Measurements from ENCODE around the gene PSME2. TPM values are rescaled to one million over a fixed set of nuclear protein-coding genes. Genes with fewer than 3 reads are reported as not detected.

The PSME2 gene
- total RNA-seq, 1 donor from 2014 or later: 44.6 TPM

Other genes with a start within 250 kb of the PSME2 start
- 31.2 and 36.6 TPM in 2 replicates for gene DHRS4, start 192.8 kb downstream of the PSME2 start, total RNA-seq
- 9.0 and 16.8 TPM in 2 replicates for gene DHRS4L2, start 157.7 kb downstream of the PSME2 start, total RNA-seq
- 0.16 TPM in 1 of 2 replicates, not detected in the other for gene CARMIL3, start 94.6 kb downstream of the PSME2 start, total RNA-seq
- gene CPNE6, start 75.0 kb downstream of the PSME2 start, total RNA-seq: not detected in 2 replicates
- gene PCK2, start 52.3 kb downstream of the PSME2 start, total RNA-seq: 32.7 and 43.4 TPM in 2 replicates
- gene DCAF11, start 31.8 kb downstream of the PSME2 start, total RNA-seq: 27.5 and 28.7 TPM in 2 replicates
- gene NRL, start 31.7 kb downstream of the PSME2 start, total RNA-seq: 0.32 TPM in 1 of 2 replicates, not detected in the other
- gene FITM1, start 16.0 kb downstream of the PSME2 start, total RNA-seq: 0.32 TPM in 1 of 2 replicates, not detected in the other
- gene PSME1, start 10.4 kb downstream of the PSME2 start, total RNA-seq: 151 and 174 TPM in 2 replicates
- 14.4 and 27.4 TPM in 2 replicates for gene EMC9, start 5.0 kb downstream of the PSME2 start, total RNA-seq
- 24.2 and 25.6 TPM in 2 replicates for gene RNF31, start 888 bp upstream of the PSME2 start, total RNA-seq
- 34.2 and 65.2 TPM in 2 replicates for gene IRF9, start 14.7 kb upstream of the PSME2 start, total RNA-seq
- 2.9 TPM in 1 of 2 replicates, not detected in the other for gene REC8, start 25.5 kb upstream of the PSME2 start, total RNA-seq
- 24.2 and 39.0 TPM in 2 replicates for gene IPO4, start 42.2 kb upstream of the PSME2 start, total RNA-seq
- gene TM9SF1, start 48.8 kb upstream of the PSME2 start, total RNA-seq: 71.5 and 84.7 TPM in 2 replicates
- gene TSSK4, start 59.1 kb upstream of the PSME2 start, total RNA-seq: not detected in 2 replicates
- 34.7 TPM in 2 replicates for gene CHMP4A, start 66.9 kb upstream of the PSME2 start, total RNA-seq
- gene MDP1, start 69.5 kb upstream of the PSME2 start, total RNA-seq: 6.7 and 9.2 TPM in 2 replicates
- gene NEDD8, start 85.8 kb upstream of the PSME2 start, total RNA-seq: 140 and 176 TPM in 2 replicates
- gene GMPR2, start 86.3 kb upstream of the PSME2 start, total RNA-seq: 41.7 and 96.7 TPM in 2 replicates
- 42.1 and 42.6 TPM in 2 replicates for gene TINF2, start 96.0 kb upstream of the PSME2 start, total RNA-seq
- 0.16 and 0.72 TPM in 2 replicates for gene TGM1, start 116.6 kb upstream of the PSME2 start, total RNA-seq
- 25.9 and 39.9 TPM in 2 replicates for gene RABGGTA, start 125.0 kb upstream of the PSME2 start, total RNA-seq
- 11.3 and 19.0 TPM in 2 replicates for gene DHRS1, start 153.2 kb upstream of the PSME2 start, total RNA-seq
- gene NOP9, start 153.2 kb upstream of the PSME2 start, total RNA-seq: 12.6 and 13.9 TPM in 2 replicates
- gene CIDEB, start 161.4 kb upstream of the PSME2 start, total RNA-seq: 0.18 and 2.8 TPM in 2 replicates
- gene LTB4R2, start 163.5 kb upstream of the PSME2 start, total RNA-seq: 1.4 and 2.1 TPM in 2 replicates
- gene LTB4R, start 164.9 kb upstream of the PSME2 start, total RNA-seq: 3.6 and 6.3 TPM in 2 replicates
- 1.8 and 2.3 TPM in 2 replicates for gene ADCY4, start 188.5 kb upstream of the PSME2 start, total RNA-seq
- 0.36 TPM in 1 of 2 replicates, not detected in the other for gene RIPK3, start 193.4 kb upstream of the PSME2 start, total RNA-seq
- gene NFATC4, start 221.6 kb upstream of the PSME2 start, total RNA-seq: 40.0 and 41.9 TPM in 2 replicates